NCI-H1436 treated with DMSO at 0.1 percent for 48 hours (cell line): ENCODE data around the gene COPZ2.
"Not testable (repeated sequence)": the region's sequence is repeated elsewhere in the genome, so short reads cannot be mapped to it uniquely, and the experiment has no call there.

Experiments used
- DNase-seq: peaks from one replicate; lab custom pipeline; 2025; lab: John Stamatoyannopoulos, UW

COPZ2 gene

GRCh38 chr17:48028736-48029135 is 8.9 kb downstream of the COPZ2 start:
- DNase-seq: no peak

- no peak for DNase-seq
These were observed 10.1 kb downstream of the COPZ2 start for GRCh38 chr17:48027322-48027981.

DNA sequence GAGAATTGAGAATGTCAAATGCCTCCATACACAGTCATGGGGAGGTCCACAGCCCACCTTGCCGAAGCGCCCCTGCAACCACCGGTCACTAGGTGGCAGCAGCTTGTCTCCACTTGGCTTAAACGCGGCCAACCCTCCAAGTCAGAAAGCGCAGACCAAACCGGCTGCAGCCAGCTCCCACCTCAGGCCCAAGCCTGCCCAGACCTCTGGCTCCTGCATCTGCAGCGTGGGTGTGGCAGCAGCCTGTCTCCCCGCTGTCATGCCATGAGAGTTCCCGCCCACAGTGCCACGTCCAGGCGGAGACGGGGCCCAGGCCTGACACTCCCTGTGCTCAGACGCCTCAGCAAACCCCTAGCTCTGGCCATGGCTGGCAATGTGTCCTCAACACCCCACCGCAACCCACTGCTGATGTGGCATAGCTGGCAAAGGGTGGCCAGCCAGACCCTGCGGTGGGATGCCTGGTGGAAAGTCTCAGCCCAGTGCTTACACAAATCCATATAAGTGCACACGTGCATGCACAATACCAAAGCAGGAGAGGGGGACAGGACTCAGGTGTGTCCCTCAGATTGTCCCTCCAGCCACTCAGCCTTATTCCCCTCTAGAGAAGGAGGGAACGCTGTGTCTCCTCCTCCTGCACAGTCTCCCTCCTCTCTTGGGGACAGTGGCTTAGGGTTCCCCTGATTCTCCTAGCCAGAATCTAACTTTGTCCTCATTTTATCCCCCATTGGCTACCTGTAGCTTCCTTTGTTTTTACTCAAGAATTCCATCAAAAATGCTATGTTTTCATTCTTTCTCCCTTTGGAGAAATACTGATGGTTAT is 10.9 kb downstream of the COPZ2 start:
- DNase-seq: peak; percentile 62

- DNase-seq: no peak
These were observed 11.6 kb downstream of the COPZ2 start for GRCh38 chr17:48025904-48026501.

DNA sequence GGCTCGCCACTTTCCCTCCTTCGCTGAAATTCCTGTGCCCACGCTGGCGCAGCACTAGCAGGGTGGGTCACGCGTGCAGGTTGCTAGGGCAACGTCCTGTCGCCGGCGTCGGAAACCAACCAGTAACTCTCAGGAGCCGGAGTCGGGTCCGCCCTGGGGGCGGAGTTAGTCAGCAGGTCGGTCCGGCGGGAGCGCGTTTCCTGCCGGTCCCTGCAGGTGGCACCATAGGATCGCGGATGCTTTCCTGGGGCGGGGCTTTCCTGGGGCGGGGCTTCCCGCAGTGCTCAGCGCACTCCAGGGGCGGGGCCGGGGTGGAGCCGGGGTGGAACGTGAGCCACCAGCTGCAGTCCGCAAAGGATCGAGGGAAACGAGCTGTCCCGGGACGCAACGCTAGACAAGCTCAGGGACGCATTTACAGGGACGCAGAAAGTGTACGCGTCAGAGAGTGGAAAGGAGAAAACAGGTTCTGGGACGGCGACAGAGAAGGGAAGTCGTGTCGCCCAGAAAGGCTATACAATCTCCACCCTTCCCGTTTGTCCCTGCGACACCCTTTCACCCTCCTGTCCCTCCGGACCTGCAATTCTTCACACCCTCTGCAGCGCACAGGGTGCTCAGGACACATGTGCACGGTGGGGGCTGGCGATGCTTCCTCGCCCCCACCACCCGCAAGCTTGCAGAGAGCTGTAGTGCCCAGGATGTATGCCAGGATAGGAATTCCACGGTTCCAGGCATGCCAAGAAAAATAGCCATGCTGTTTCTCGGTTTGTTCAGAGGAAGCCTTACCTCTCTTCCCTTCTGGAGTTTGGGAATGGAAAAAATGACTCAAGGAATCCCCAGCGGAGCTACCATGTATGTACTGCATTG is 12.3 kb downstream of the COPZ2 start:
- peak; percentile 92 for DNase-seq

DNA sequence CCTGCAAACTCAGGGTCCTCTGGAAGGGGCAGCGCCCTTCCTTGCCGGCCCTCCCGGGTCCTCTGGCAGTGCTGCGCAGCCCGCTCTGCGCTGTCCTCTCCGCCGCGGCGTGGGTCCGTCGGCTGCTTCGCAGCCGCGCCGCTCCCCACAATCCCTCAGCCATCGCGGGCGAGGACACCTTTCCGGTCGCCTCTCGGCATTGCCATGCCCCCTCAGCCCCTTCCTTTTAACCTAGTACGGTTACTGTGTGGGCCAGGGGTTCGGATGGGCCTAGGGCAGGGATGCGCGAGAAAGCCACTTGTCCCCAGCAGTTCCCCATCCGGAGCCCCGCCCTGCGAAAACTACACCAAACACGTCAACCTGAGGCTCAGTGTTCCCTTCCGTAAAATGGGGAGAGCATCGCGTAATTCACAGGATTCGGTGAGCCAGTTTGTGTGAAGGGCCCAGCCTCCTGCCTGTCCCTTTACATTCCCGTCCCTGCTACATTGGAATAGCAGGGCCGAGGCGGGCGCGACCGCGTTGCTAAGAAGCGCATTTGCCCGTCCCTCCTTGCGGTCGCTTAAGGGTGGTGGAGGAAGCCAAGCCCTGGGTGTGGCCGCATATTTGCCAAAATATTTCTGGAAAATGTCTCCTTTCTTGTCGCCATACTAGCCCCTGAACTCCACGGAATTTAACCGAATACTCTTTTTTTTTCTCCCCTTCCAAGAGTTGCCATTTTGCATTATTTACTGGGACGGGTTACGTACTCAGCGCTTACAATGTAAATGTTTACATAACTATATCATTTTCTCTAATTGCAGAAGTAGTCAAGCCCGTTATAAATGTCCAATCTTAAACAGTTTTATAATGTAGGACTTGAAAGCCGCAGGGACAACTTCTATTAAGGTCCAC is 13.2 kb downstream of the COPZ2 start:
- no peak for DNase-seq

DNA sequence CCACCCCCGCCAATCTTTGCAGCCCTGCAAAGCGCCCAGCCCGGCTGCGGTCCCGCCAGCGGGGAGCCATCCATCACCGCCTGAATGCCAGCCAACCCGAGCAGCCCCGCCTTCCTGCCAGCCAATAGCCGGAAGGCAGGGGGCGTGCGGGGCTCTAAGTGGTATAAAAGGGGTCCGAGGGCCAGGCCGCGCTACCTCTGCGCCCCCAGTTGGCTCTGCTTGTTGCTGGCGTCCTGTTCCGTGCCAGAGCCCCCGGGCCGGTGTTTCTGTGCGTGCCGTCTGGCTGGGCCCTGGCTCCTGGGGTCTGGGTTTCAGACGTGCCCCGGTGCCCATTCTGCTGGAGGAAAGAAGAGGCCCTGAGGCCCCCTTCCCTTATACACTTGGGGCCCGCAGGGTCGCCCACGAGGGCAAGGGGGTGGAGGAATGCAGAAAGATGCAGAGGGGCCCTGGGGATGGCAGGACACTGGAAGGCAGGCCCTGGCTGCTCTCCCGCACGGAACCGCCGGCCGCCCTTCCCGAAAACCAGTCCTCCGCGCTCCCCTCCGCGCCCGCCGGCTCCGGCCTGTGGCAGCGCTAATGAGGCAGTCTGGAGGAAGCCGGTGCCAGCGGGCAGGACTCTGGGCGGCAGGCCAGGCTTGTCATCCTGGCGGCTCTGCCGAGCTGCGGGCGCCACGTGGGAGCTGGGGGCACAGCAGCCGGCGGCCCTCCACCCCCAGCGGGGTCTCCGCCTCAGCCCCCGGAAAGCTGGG is 14.0 kb downstream of the COPZ2 start:
- DNase-seq: peak; percentile 35

DNA sequence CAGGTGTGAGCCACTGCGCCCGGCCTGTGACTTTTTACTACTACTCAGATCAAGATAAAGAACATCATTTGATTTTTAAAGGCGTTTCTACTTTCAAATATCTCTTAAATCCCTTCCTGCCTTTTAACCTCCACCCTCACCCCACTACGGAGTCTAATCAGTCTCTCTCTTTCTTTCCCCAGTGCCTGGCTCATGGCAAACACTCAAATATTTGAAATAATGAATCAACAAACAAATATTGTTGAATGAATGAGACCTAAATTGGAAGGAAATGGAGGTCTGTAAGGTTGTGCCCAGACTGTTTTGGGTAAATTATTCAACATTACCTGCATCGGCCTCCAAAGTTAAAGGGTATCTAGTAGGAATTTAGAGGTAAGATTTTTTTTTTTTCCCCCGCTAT is 14.7 kb downstream of the COPZ2 start:
- no peak for DNase-seq

DNA sequence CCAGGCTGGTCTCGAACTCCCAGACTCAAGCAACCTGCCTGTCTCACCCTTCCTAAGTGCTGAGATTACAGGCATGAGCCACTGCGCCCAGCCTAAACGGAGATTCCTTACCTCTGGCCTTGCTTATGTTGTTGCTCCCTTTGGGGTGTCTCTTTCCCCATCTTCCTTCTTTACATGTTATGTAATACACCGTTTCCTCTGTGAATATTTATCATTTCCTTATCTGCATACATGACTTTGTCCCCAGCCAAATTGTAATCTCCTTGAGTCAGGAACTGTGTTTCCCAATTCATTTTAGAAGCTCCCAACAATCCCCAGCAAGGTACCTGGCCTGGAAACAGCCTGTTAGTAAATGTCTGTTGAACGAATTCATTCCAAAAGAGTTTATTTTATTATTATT is 15.7 kb downstream of the COPZ2 start:
- no peak for DNase-seq

GRCh38 chr17:48017817-48018158 is 19.8 kb downstream of the COPZ2 start:
- not testable (repeated sequence) for DNase-seq

- no peak for DNase-seq
These were observed 21.5 kb downstream of the COPZ2 start for GRCh38 chr17:48016112-48016511.

- no peak for DNase-seq
These were observed 22.9 kb downstream of the COPZ2 start for GRCh38 chr17:48014595-48015111.

DNA sequence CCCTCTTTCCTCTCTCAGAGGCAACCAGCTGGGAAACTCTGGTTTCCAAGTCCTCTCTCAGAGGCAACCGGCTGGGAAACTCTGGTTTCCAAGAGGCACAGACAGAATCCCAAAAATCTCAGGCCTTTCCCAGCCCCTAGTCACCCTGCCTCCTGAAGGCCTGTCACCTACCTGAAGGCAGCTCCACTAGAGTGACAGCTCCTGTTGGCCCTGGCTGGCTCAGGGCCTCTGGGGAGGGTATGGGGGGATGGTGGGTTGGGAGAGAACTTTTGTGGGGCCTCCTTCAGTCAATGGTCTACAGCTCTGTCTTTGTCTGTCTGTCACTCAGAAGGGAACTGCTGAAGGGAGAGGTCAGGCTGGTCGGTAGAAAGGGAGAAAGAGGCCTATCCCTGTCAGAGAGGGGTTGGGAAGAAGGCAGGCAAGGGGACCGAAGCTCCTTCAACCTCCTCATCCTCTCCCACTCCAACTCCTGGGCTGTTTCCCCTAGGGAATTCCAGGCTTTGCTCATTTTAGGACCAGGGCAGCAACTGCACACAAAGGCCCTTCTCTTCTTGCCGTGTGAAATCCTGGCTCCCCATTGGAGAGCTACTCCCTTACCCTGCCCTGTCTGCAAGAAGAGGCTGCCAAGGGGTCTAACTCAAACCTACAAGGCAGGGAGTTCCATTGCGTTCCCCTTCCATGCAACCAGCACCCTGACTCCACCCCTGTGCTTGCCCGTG is 23.6 kb downstream of the COPZ2 start:
- no peak for DNase-seq

DNA sequence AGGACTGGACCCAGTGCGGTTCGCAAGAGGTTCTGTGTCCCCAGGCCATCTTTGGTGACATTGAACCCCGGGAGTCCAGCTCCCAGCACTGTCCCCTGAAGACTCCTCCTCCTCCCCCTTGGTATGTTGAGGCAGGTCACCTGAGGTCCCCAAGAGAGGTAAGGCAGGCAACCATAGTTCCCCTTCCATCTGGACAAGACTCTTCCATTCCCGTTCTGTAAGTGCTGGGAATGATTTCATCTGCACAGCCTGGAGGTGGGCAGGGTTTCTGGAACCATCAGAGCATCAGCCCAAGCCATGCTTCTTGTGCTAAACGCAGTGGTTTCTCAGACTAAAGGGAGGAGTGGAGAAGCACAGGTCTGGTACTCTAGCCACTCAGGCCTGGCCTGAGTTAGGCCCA is 24.9 kb downstream of the COPZ2 start:
- DNase-seq: no peak

GRCh38 chr17:48012151-48012520 is 25.5 kb downstream of the COPZ2 start:
- peak; percentile 77 for DNase-seq

DNA sequence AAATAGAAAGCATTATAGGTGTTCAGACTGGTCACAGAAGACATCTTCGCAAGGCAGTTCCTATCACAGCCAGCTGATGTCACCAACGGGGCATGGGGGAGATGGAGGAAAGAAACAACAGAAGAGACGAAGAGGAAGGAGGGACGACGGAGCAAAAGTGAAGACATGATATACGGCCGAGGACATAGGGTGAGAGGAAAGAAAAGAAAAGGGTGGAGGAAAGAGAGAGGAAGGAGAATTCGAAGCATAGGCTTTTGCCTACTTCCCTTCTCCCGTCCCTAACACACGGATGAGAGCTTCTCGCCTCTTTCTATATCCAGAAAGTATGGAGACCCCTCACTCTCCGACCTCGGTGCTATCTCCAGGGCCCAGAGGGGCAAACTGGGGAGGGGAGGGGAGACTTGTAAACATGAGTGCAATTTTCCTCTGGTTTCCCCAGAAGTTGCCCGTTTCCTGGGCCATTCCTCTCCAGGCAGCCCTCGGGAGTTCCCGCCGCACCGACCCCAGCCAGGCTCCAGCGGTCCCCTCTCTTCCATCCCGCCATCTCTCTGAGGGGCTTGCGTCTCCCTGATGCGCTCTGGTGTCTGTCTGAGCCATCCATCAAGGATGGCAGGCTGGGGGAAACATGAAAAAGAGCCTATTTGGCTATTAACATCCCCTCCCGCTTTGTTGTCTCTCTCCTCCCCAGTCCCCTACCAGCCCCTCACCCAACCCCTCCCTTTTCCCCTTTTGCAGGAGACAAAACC is 26.0 kb downstream of the COPZ2 start:
- DNase-seq: peak; percentile 67

GRCh38 chr17:48010193-48010592 is 27.4 kb downstream of the COPZ2 start:
- DNase-seq: no peak

GRCh38 chr17:48006936-48007709 is 30.5 kb downstream of the COPZ2 start:
- no peak for DNase-seq
